Amniotic stem cell (primary cell): Measurements from ENCODE around the gene ALDH5A1.
A peak's percentile ranks its signal among the peaks of the same experiment; 100 is the strongest.
"Not testable (repeated sequence)": the region's sequence is repeated elsewhere in the genome, so short reads cannot be mapped to it uniquely, and the experiment has no call there.

Experiments used
- DNase-seq: peaks from one replicate; lab custom pipeline; 2025; lab: John Stamatoyannopoulos, UW

The ALDH5A1 gene

GRCh38 chr6:24486065-24486464, 8.7 kb upstream of the ALDH5A1 start:
- no peak for DNase-seq

GRCh38 chr6:24489470-24489869, 5.3 kb upstream of the ALDH5A1 start, which contains the start of gene GPLD1:
Gene GPLD1 (minus strand): TSS chr6:24489578. CDS start chr6:24489511, 67 bp downstream.
- no peak for DNase-seq

GRCh38 chr6:24489881-24490280, 4.9 kb upstream of the ALDH5A1 start:
- DNase-seq, result no peak

- DNase-seq, result no peak
Measured at GRCh38 chr6:24490948-24491347, 3.8 kb upstream of the ALDH5A1 start.

GRCh38 chr6:24492475-24492874, 2.3 kb upstream of the ALDH5A1 start:
- DNase-seq, result no peak

- no peak for DNase-seq
Measured at GRCh38 chr6:24493945-24494820, 586 bp upstream of the ALDH5A1 start.

- no peak for DNase-seq
Measured at GRCh38 chr6:24497254-24497970, 2.6 kb downstream of the ALDH5A1 start.

- DNase-seq, result no peak
Measured at GRCh38 chr6:24500683-24501082, 5.9 kb downstream of the ALDH5A1 start.

GRCh38 chr6:24501374-24501773, 6.6 kb downstream of the ALDH5A1 start:
- no peak for DNase-seq

- DNase-seq, result no peak
Measured at GRCh38 chr6:24501914-24502313, 7.1 kb downstream of the ALDH5A1 start.

- no peak for DNase-seq
Measured at GRCh38 chr6:24504287-24504648, 9.5 kb downstream of the ALDH5A1 start.

- no peak for DNase-seq
Measured at GRCh38 chr6:24504649-24505586, 10.1 kb downstream of the ALDH5A1 start.

GRCh38 chr6:24506814-24507520, 12.2 kb downstream of the ALDH5A1 start:
- DNase-seq, result no peak

GRCh38 chr6:24511976-24512375, 17.2 kb downstream of the ALDH5A1 start:
- not testable (repeated sequence) for DNase-seq

- no peak for DNase-seq
Measured at GRCh38 chr6:24513602-24514001, 18.8 kb downstream of the ALDH5A1 start.

GRCh38 chr6:24517659-24518543, 23.1 kb downstream of the ALDH5A1 start:
- DNase-seq, result no peak

GRCh38 chr6:24520929-24521546, 26.3 kb downstream of the ALDH5A1 start:
- DNase-seq, result peak; percentile 2

- no peak for DNase-seq
Measured at GRCh38 chr6:24522228-24523176, 27.7 kb downstream of the ALDH5A1 start.

GRCh38 chr6:24524329-24524728, 29.6 kb downstream of the ALDH5A1 start:
- DNase-seq, result no peak
